ENCODE measurements around the gene COA7.
A peak's percentile ranks its signal among the peaks of the same experiment; 100 is the strongest.

The COA7 gene

DNA sequence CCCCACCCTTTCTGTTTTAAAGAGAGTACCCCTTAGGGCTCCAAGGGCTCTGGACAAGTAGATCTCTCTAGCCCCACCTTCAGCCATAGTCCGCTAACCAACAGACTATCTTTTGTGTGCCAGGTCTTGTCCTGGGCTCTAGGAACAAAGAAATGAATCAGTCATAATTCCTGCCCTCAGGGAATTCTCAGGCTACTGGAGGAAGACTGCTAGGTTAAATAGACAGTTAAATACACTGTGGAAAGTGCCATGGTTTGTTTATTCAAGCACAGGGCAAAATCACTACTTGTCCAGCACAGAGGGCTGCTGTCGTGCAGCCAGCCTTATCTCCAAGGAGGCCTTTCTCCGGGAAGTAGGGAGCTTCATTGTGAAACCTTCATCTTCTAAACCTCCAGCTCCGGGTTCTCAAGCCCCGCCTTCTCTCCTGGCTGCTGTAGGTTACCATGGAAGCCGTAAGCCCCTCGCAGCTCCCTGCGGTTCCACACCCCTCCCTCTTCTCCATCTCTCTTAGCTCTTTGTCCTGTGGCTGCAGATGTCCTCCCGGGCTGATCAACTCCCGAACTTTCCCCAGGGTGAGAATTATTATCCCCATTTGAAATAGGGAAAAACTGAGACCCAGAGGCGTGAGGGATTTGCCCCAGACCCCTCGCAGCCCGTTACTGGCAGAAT lies 35.4 kb downstream of the COA7 start (continued):
- TF ChIP-seq, protein P1, sequence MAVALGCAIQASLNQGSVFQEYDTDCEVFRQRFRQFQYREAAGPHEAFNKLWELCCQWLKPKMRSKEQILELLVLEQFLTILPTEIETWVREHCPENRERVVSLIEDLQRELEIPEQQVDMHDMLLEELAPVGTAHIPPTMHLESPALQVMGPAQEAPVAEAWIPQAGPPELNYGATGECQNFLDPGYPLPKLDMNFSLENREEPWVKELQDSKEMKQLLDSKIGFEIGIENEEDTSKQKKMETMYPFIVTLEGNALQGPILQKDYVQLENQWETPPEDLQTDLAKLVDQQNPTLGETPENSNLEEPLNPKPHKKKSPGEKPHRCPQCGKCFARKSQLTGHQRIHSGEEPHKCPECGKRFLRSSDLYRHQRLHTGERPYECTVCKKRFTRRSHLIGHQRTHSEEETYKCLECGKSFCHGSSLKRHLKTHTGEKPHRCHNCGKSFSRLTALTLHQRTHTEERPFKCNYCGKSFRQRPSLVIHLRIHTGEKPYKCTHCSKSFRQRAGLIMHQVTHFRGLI (tag by site-specific recombination; IDR thresholded peaks at IDR 0.05) = no peak
- TF ChIP-seq ZBTB21 (tag by site-specific recombination; IDR thresholded peaks at IDR 0.05) = no peak
- TF ChIP-seq ZFHX2 (tag by site-specific recombination; conservative IDR thresholded peaks at IDR 0.05) = no peak
- TF ChIP-seq ZNF660 (tag by site-specific recombination; IDR thresholded peaks at IDR 0.05) = peak; percentile 72; the same call in 1 of the 2 replicates
- no peak for TF ChIP-seq ZNF426 (tag by site-specific recombination; IDR thresholded peaks at IDR 0.05)
- peak; percentile 24; the same call in 1 of the 2 replicates for TF ChIP-seq ZBTB8A (tag by site-specific recombination; IDR thresholded peaks at IDR 0.05)
- no peak for TF ChIP-seq ZNF416 (tag by site-specific recombination; IDR thresholded peaks at IDR 0.05)
- TF ChIP-seq ZNF76 (tag by site-specific recombination; IDR thresholded peaks at IDR 0.05; ENCODE audit: borderline replicate concordance, low read depth) = no peak
- peak; percentile 14; the same call in 1 of the 2 replicates for TF ChIP-seq ZNF335 (tag by site-specific recombination; conservative IDR thresholded peaks at IDR 0.05)
- no peak for TF ChIP-seq ZNF354C (tag by site-specific recombination; IDR thresholded peaks at IDR 0.05; ENCODE audit: borderline replicate concordance, low read depth)
- no peak for TF ChIP-seq ZNF48 (tag by site-specific recombination; IDR thresholded peaks at IDR 0.05)
- TF ChIP-seq HOXD13 (CRISPR knock-in tag; IDR thresholded peaks at IDR 0.05; ENCODE audit: borderline replicate concordance) = no peak
- TF ChIP-seq ZNF112 (tag by site-specific recombination; IDR thresholded peaks at IDR 0.05) = no peak
- TF ChIP-seq ZBTB7A (tag by site-specific recombination; IDR thresholded peaks at IDR 0.05; ENCODE audit: low read depth) = no peak
- no peak for TF ChIP-seq ZNF558 (tag by site-specific recombination; IDR thresholded peaks at IDR 0.05)
- no peak for TF ChIP-seq ZNF274 (IDR thresholded peaks at IDR 0.05; ENCODE audit: low read length)
- no peak for TF ChIP-seq ZNF274 (tag by site-specific recombination; IDR thresholded peaks at IDR 0.05; ENCODE audit: borderline replicate concordance)
- TF ChIP-seq ZBTB1 (tag by site-specific recombination; IDR thresholded peaks at IDR 0.05) = no peak
- 0 out of 2 replicates have a peak, but pooled peaks have one; percentile 62 for TF ChIP-seq ZNF24 (tag by site-specific recombination; IDR thresholded peaks at IDR 0.05)
- no peak; the same call in 1 of the 2 replicates for TF ChIP-seq ZNF843 (tag by site-specific recombination; IDR thresholded peaks at IDR 0.05)
- TF ChIP-seq ZBTB48 (tag by site-specific recombination; IDR thresholded peaks at IDR 0.05) = peak; percentile 61
- TF ChIP-seq, protein P2, sequence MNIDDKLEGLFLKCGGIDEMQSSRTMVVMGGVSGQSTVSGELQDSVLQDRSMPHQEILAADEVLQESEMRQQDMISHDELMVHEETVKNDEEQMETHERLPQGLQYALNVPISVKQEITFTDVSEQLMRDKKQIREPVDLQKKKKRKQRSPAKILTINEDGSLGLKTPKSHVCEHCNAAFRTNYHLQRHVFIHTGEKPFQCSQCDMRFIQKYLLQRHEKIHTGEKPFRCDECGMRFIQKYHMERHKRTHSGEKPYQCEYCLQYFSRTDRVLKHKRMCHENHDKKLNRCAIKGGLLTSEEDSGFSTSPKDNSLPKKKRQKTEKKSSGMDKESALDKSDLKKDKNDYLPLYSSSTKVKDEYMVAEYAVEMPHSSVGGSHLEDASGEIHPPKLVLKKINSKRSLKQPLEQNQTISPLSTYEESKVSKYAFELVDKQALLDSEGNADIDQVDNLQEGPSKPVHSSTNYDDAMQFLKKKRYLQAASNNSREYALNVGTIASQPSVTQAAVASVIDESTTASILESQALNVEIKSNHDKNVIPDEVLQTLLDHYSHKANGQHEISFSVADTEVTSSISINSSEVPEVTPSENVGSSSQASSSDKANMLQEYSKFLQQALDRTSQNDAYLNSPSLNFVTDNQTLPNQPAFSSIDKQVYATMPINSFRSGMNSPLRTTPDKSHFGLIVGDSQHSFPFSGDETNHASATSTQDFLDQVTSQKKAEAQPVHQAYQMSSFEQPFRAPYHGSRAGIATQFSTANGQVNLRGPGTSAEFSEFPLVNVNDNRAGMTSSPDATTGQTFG (tag by site-specific recombination; IDR thresholded peaks at IDR 0.05; ENCODE audit: borderline replicate concordance) = no peak
- TF ChIP-seq ZNF555 (tag by site-specific recombination; conservative IDR thresholded peaks at IDR 0.05) = no peak
- TF ChIP-seq ZFP69B (tag by site-specific recombination; IDR thresholded peaks at IDR 0.05) = no peak
- TF ChIP-seq ZNF777 (tag by site-specific recombination; IDR thresholded peaks at IDR 0.05; ENCODE audit: borderline replicate concordance) = no peak
- TF ChIP-seq SCRT1 (tag by site-specific recombination; IDR thresholded peaks at IDR 0.05; ENCODE audit: borderline replicate concordance) = no peak
- no peak for TF ChIP-seq KLF1 (tag by site-specific recombination; IDR thresholded peaks at IDR 0.05)
- TF ChIP-seq ZNF596 (tag by site-specific recombination; IDR thresholded peaks at IDR 0.05) = no peak
- TF ChIP-seq, protein P3, sequence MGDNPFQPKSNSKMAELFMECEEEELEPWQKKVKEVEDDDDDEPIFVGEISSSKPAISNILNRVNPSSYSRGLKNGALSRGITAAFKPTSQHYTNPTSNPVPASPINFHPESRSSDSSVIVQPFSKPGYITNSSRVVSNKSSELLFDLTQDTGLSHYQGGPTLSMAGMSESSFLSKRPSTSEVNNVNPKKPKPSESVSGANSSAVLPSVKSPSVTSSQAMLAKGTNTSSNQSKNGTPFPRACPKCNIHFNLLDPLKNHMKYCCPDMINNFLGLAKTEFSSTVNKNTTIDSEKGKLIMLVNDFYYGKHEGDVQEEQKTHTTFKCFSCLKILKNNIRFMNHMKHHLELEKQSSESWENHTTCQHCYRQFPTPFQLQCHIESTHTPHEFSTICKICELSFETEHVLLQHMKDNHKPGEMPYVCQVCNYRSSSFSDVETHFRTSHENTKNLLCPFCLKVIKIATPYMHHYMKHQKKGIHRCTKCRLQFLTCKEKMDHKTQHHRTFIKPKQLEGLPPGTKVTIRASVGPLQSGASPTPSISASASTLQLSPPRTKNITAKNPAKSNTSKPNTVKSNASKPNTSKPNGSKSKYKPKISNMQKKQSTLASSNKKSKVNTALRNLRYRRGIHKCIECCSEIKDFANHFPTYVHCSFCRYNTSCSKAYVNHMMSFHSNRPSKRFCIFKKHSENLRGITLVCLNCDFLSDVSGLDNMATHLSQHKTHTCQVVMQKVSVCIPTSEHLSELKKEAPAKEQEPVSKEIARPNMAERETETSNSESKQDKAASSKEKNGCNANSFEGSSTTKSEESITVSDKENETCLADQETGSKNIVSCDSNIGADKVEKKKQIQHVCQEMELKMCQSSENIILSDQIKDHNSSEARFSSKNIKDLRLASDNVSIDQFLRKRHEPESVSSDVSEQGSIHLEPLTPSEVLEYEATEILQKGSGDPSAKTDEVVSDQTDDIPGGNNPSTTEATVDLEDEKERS (tag by site-specific recombination; IDR thresholded peaks at IDR 0.05) = no peak
- no peak for TF ChIP-seq GFI1B (tag by site-specific recombination; IDR thresholded peaks at IDR 0.05)
- TF ChIP-seq ZNF654 (tag by site-specific recombination; IDR thresholded peaks at IDR 0.05; ENCODE audit: low read depth) = no peak
- TF ChIP-seq GLIS2 (tag by site-specific recombination; IDR thresholded peaks at IDR 0.05) = 0 out of 2 replicates have a peak, but pooled peaks have one; percentile 15
- peak; percentile 65 for TF ChIP-seq ZBTB17 (tag by site-specific recombination; IDR thresholded peaks at IDR 0.05)
- TF ChIP-seq KLF10 (tag by site-specific recombination; IDR thresholded peaks at IDR 0.05) = no peak
